Measurements from ENCODE around the gene UBALD2.

DNA sequence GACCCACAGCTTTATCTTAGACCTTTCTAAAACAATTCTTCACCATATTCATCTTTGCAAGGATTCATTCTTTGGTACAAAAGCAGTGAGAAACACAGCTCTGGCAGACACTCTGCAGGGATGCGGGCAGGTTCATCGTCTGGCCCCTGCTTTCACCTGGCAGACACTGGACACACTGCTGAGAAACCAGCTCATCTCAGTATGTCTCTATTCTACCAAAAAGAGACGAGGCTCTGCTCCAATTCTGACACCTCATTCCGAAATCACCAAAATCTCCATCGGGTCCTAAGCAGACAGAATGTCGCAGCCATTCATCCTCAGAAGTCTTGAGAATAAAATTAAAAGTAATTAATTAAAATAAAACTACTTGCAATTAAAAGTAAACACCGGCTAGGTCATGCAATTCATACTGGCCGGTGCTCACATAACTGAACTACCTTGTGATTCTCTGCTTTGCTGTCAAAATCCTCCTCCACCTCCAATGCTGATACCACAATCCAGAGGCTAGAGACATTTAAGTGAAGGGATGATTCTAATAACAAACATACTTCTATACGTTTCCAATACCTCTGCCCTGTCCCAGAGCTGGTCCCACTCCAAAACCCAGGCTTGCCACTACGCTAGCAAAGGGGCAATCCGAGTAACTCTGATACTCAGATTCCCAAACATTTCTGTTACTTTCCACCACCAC lies 26.2 kb upstream of the UBALD2 start:
- TF ChIP-seq POLR2A (IDR thresholded peaks at IDR 0.05) (no peak), POLR2AphosphoS5 (IDR thresholded peaks at IDR 0.05; ENCODE audit: insufficient read depth in 1 of 2, low read depth in 1 of 2) (no peak)
- TF ChIP-seq, protein P1, sequence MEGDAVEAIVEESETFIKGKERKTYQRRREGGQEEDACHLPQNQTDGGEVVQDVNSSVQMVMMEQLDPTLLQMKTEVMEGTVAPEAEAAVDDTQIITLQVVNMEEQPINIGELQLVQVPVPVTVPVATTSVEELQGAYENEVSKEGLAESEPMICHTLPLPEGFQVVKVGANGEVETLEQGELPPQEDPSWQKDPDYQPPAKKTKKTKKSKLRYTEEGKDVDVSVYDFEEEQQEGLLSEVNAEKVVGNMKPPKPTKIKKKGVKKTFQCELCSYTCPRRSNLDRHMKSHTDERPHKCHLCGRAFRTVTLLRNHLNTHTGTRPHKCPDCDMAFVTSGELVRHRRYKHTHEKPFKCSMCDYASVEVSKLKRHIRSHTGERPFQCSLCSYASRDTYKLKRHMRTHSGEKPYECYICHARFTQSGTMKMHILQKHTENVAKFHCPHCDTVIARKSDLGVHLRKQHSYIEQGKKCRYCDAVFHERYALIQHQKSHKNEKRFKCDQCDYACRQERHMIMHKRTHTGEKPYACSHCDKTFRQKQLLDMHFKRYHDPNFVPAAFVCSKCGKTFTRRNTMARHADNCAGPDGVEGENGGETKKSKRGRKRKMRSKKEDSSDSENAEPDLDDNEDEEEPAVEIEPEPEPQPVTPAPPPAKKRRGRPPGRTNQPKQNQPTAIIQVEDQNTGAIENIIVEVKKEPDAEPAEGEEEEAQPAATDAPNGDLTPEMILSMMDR (IDR thresholded peaks at IDR 0.05): no peak

All from vagina (tissue), 2 donors.